CD4-positive, alpha-beta T cell (primary cell): ENCODE results near the gene ANLN. TPM values are rescaled to one million over a fixed set of nuclear protein-coding genes. Genes with fewer than 3 reads are reported as not detected.

Experiments
- ATAC-seq: fragments of 200-7000 bp; cut with Tn5 transposase; one replicate; pipeline ENCODE4 v1.10.0; 2022; ENCODE audit warnings: mild to moderate bottlenecking; ENCODE audit not compliant: poor library complexity
- CTCF ChIA-PET: fragments of 350-600 bp; sonication (Branson Sonifier 250); formaldehyde crosslinking; loops from one replicate; lab custom pipeline; 2021; ENCODE audit warnings: antibody characterized with exemption, inconsistent platforms; lab: Charles Lee
- POLR2A ChIA-PET: fragments of 350-600 bp; sonication (Branson Sonifier 250); formaldehyde crosslinking; loops from one replicate; lab custom pipeline; 2021; ENCODE audit warnings: antibody characterized with exemption, inconsistent platforms; lab: Charles Lee
- DNase-seq, 14 experiments: peaks; one replicate each; pipeline ENCODE4 v3.0.0-alpha.2; 2013 to 2020; ENCODE audit warnings: mixed read lengths in 2 of 14
- H3K27ac ChIP-seq, 2 donors: one replicate each; pipeline versions ENCODE4 v1.5.1 to v1.7.0; 2013; ENCODE audit warnings: low read length in 2 of 2, low read depth in 1 of 2, mild to moderate bottlenecking in 1 of 2
- H3K27me3 ChIP-seq, 2 experiments: 1 replicate in 1 of 2; 2 replicates in 1 of 2; pipeline versions ENCODE4 v1.6.1 to v1.7.0; 2013; ENCODE audit warnings: low read length in 2 of 2, control low read depth in 1 of 2, mild to moderate bottlenecking in 1 of 2, moderate library complexity in 1 of 2; ENCODE audit not compliant: insufficient read depth in 2 of 2, control insufficient read depth in 1 of 2
- H3K36me3 ChIP-seq: one replicate; pipeline ENCODE4 v1.6.1; 2013; ENCODE audit warnings: low read length, control low read depth; ENCODE audit not compliant: insufficient read depth
- H3K4me1 ChIP-seq: one replicate; pipeline ENCODE4 v1.6.1; 2013; ENCODE audit warnings: low read length, control low read depth; ENCODE audit not compliant: insufficient read depth
- H3K4me3 ChIP-seq: one replicate; pipeline ENCODE4 v1.5.1; 2013; ENCODE audit warnings: mild to moderate bottlenecking, low read length, moderate library complexity
- H3K9me3 ChIP-seq, 2 experiments: 1 replicate in 1 of 2; 2 replicates in 1 of 2; pipeline versions ENCODE4 v1.6.1 to v1.7.0; 2013; ENCODE audit warnings: low read length in 2 of 2, mild to moderate bottlenecking in 2 of 2, control low read depth in 1 of 2, moderate library complexity in 1 of 2; ENCODE audit not compliant: control insufficient read depth in 1 of 2, insufficient read depth in 1 of 2
- H3K27ac Mint-ChIP-seq: one replicate; pipeline ENCODE4 v1.8.0; 2020; ENCODE audit warnings: mixed read lengths
- H3K27me3 Mint-ChIP-seq: one replicate; pipeline ENCODE4 v1.8.0; 2021; ENCODE audit warnings: mixed read lengths
- H3K36me3 Mint-ChIP-seq: one replicate; pipeline ENCODE4 v1.8.0; 2021; ENCODE audit warnings: low read depth, mixed read lengths
- H3K4me1 Mint-ChIP-seq: one replicate; pipeline ENCODE4 v1.8.0; 2021; ENCODE audit warnings: low read depth, mixed read lengths
- H3K4me3 Mint-ChIP-seq: one replicate; pipeline ENCODE4 v1.8.0; 2020; ENCODE audit warnings: mild to moderate bottlenecking, mixed read lengths
- H3K9me3 Mint-ChIP-seq: one replicate; pipeline ENCODE4 v1.8.0; 2020; ENCODE audit warnings: mixed read lengths
- CTCF ChIP-seq: fragments of 200-600 bp; IDR thresholded peaks from one replicate; pipeline ENCODE4 v1.8.0; 2022; ENCODE audit warnings: antibody characterized with exemption, mild to moderate bottlenecking
- intact Hi-C, 2 experiments: fragments of 100-400 bp; cut with DNase I in 1 of 2; cut with micrococcal nuclease in 1 of 2; formaldehyde crosslinking; loops; one replicate each; pipeline versions ENCODE4 v1.15.1 to v1.9.0; 2023 to 2025; cut with DNase I, micrococcal nuclease
- total RNA-seq, 174 experiments: library from RNA in 2 of 174; stranded (reverse) in 2 of 174; gene quantifications; one replicate each; pipeline ENCODE4 v1.2.3 and lab custom pipeline; 2021 to 2026

ANLN gene
- total RNA-seq, 2 experiments from 2014 or later = 0.33 to 1.1 TPM

GRCh38 chr7:36406156-36406555 lies 16.5 kb downstream of the ANLN start:
- intact Hi-C loops = no loop called here
- no peak for DNase-seq
- Histone ChIP-seq H3K9me3 (no peaks in the 10 kb centered on the region), H3K27ac (no peak overlapping the region), H3K4me1 (no peaks in the 10 kb centered on the region), H3K4me3 (no peak overlapping the region), H3K36me3 (no peaks in the 10 kb centered on the region), H3K27me3 (no peaks in the 10 kb centered on the region)
- no peak for TF ChIP-seq CTCF
- H3K9me3 Mint-ChIP-seq = no peaks in the 10 kb centered on the region
- no peak overlapping the region for H3K4me3 Mint-ChIP-seq
- ATAC-seq = no peak
- CTCF ChIA-PET = no interaction called here
- H3K36me3 Mint-ChIP-seq = no peaks in the 10 kb centered on the region
- H3K27me3 Mint-ChIP-seq = no peaks in the 10 kb centered on the region
- POLR2A ChIA-PET = no interaction called here
- H3K27ac Mint-ChIP-seq = no peak overlapping the region
- H3K4me1 Mint-ChIP-seq = no peaks in the 10 kb centered on the region

GRCh38 chr7:36407636-36408550 lies 18.2 kb downstream of the ANLN start:
- H3K4me1 Mint-ChIP-seq = no peaks in the 10 kb centered on the region
- Histone ChIP-seq H3K27me3 (no peaks in the 10 kb centered on the region), H3K36me3 (no peaks in the 10 kb centered on the region), H3K4me3 (no peak overlapping the region), H3K9me3 (no peaks in the 10 kb centered on the region), H3K27ac (no peak overlapping the region), H3K4me1 (no peaks in the 10 kb centered on the region)
- POLR2A ChIA-PET = interaction anchor here (0.6 kb wide), 1 partner anchor 1124 kb away, joined by 3 read pairs; no protein-coding TSS in a partner anchor
- no peaks in the 10 kb centered on the region for H3K9me3 Mint-ChIP-seq
- DNase-seq = no peak
- CTCF ChIA-PET = no interaction called here
- no peaks in the 10 kb centered on the region for H3K27me3 Mint-ChIP-seq
- H3K4me3 Mint-ChIP-seq = no peak overlapping the region
- no peak overlapping the region for H3K27ac Mint-ChIP-seq
- intact Hi-C loops = no loop called here
- H3K36me3 Mint-ChIP-seq = no peaks in the 10 kb centered on the region
- TF ChIP-seq CTCF = no peak
- no peak for ATAC-seq

GRCh38 chr7:36408589-36408988 lies 18.9 kb downstream of the ANLN start:
- CTCF ChIA-PET = no interaction called here

More at GRCh38 chr7:36408589-36408988, 18.9 kb downstream of the ANLN start:
- no peaks in the 10 kb centered on the region for H3K36me3 Mint-ChIP-seq
- Histone ChIP-seq H3K4me3 (no peak overlapping the region), H3K27ac (no peak overlapping the region), H3K9me3 (no peaks in the 10 kb centered on the region), H3K27me3 (no peaks in the 10 kb centered on the region), H3K36me3 (no peaks in the 10 kb centered on the region), H3K4me1 (no peaks in the 10 kb centered on the region)
- POLR2A ChIA-PET = no interaction called here
- no peaks in the 10 kb centered on the region for H3K4me1 Mint-ChIP-seq
- no peaks in the 10 kb centered on the region for H3K9me3 Mint-ChIP-seq
- DNase-seq (no peak), ATAC-seq (no peak)
- H3K27me3 Mint-ChIP-seq = no peaks in the 10 kb centered on the region
- no peak overlapping the region for H3K27ac Mint-ChIP-seq
- intact Hi-C loops = no loop called here
- no peak for TF ChIP-seq CTCF
- H3K4me3 Mint-ChIP-seq = no peak overlapping the region
